Pancreas (tissue), 10 donors: ENCODE measurements around the gene LRP1B. TPM values are rescaled to one million over a fixed set of nuclear protein-coding genes. Genes with fewer than 3 reads are reported as not detected.
A peak's percentile ranks its signal among the peaks of the same experiment; 100 is the strongest.

Experiments
- ATAC-seq, 4 donors: fragments of 200-7000 bp; cut with Tn5 transposase; one replicate each; pipeline versions ENCODE4 v1.8.0 to v1.9.1; 2020; ENCODE audit warnings: mild to moderate bottlenecking in 4 of 4, moderate library complexity in 4 of 4
- DNase-seq, 6 donors: peaks; one replicate each; pipeline ENCODE4 v3.0.0-alpha.2; 2020
- FAIRE-seq: peaks from 2 replicates; lab custom pipeline; 2012; peaks lifted over from hg19 to GRCh38; lab: Jason Lieb, UNC
- H3K27ac ChIP-seq, 4 donors: fragments of 200-600 bp; sonication (generic); 1 replicate in 3 of 4; 2 replicates in 1 of 4; pipeline versions ENCODE4 v1.5.0 to v1.8.0; 2020
- H3K27me3 ChIP-seq, 4 donors: fragments of 200-600 bp; one replicate each; pipeline ENCODE4 v1.8.0; 2021
- H3K36me3 ChIP-seq, 3 donors: fragments of 200-600 bp; sonication (generic) in 1 of 3; one replicate each; pipeline versions ENCODE4 v1.5.0 to v1.8.0; 2020 to 2021
- H3K4me1 ChIP-seq, 3 donors: fragments of 200-600 bp; one replicate each; pipeline ENCODE4 v1.8.0; 2021
- H3K4me3 ChIP-seq, 4 donors: fragments of 200-600 bp; sonication (generic) in 2 of 4; one replicate each; pipeline versions ENCODE4 v1.5.0 to v1.8.0; 2020 to 2021
- H3K9me3 ChIP-seq, 4 donors: fragments of 200-600 bp; one replicate each; pipeline ENCODE4 v1.8.0; 2021
- CTCF ChIP-seq, 4 donors: fragments of 200-600 bp; sonication (generic) in 3 of 4; IDR thresholded peaks; one replicate each; pipeline versions ENCODE4 v1.5.0 to v1.8.0; 2021; ENCODE audit warnings: antibody characterized with exemption in 4 of 4
- WGBS, 2 donors: extraction: QIAGEN DNeasy Blood & Tissue Kit; methylation state at CpG; one replicate each; pipeline ENCODE4 v1.1.7; 2013; 5-methylcytosine and 5-hydroxymethylcytosine counted together
- intact Hi-C, 3 donors: fragments of 100-400 bp; cut with DNase I; formaldehyde crosslinking; loops; one replicate each; pipeline versions ENCODE4 v1.11.1 to v1.14.2; 2022
- polyA plus RNA-seq, 2 donors: library from polyadenylated mRNA; stranded (reverse); fragments of 200-250 nt; gene quantifications; one replicate each; pipeline ENCODE4 v1.2.3, GENCODE V29; 2013
- total RNA-seq, 6 donors: library from RNA; stranded (reverse); fragmentation: NEBNext Ultra II Directional in 4 of 6; extraction: Animal tissue kit (Norgen Biotek cat#: 25700) in 4 of 6; gene quantifications; one replicate each; pipeline versions ENCODE4 v1.2.1 to v1.2.4, GENCODE V29; 2021 to 2023
- donor health status: healthy with polysubstance abuse.
- donor health status: DM: no; HTN: no; CAD: no; lungs with moderate emphysema.
- donor health status: DM: no; HTN: no; CAD: no.
- donor health status: control.
- donor health status: control.
- donor health status: Bipolar disorder and iron deficiency.
- donor health status: DM: yes; HTN: yes; CAD: no.
- donor health status: DM: no; HTN: no; CAD: no.
- donor health status: DM: no; HTN: no; CAD: no.
- donor health status: DM: yes; HTN: yes; CAD: no.

The LRP1B gene
- total and polyA plus RNA-seq, 8 donors: 0.06 to 0.55 (median 0.25) TPM

GRCh38 chr2:141003967-141004657 is 1126.7 kb downstream of the LRP1B start:
- no peak for TF ChIP-seq CTCF (IDR thresholded peaks at IDR 0.05)
- WGBS, 2 donors: 66 to 75% methylated on average over 3 of the region's 3 CpGs
- peak in 2 of 4 donors; percentile 45 to 54 for ATAC-seq
- no peak for DNase-seq
- no peak overlapping the region for H3K27ac ChIP-seq
- H3K27me3 ChIP-seq: no peaks in the 10 kb centered on the region
- H3K4me3 ChIP-seq: no peak overlapping the region
- H3K36me3 ChIP-seq: no peaks in the 10 kb centered on the region
- H3K9me3 ChIP-seq: no peaks in the 10 kb centered on the region
- no peak for FAIRE-seq
- intact Hi-C loops: no loop called here
- H3K4me1 ChIP-seq: no peaks in the 10 kb centered on the region

GRCh38 chr2:141001750-141002149 is 1129.1 kb downstream of the LRP1B start:
- DNase-seq: no peak
- no peaks in the 10 kb centered on the region for H3K36me3 ChIP-seq
- H3K9me3 ChIP-seq: no peaks in the 10 kb centered on the region
- FAIRE-seq: no peak
- no peak overlapping the region for H3K4me3 ChIP-seq
- no peak overlapping the region for H3K27ac ChIP-seq
- H3K27me3 ChIP-seq: no peaks in the 10 kb centered on the region
- 49 to 70% methylated on average over 5 of the region's 5 CpGs for WGBS, 2 donors
- intact Hi-C loops: no loop called here
- no peak for TF ChIP-seq CTCF (IDR thresholded peaks at IDR 0.05)
- ATAC-seq: peak in 2 of 4 donors; percentile 53
- H3K4me1 ChIP-seq: no peaks in the 10 kb centered on the region

GRCh38 chr2:140998577-140998976 is 1132.2 kb downstream of the LRP1B start:
- Histone ChIP-seq H3K27me3 (no peaks in the 10 kb centered on the region), H3K27ac (no peak overlapping the region), H3K4me1 (no peaks in the 10 kb centered on the region), H3K36me3 (no peaks in the 10 kb centered on the region), H3K4me3 (no peak overlapping the region), H3K9me3 (no peaks in the 10 kb centered on the region)
- WGBS, 2 donors: 90% methylated on average over 1 of the region's 1 CpG
- FAIRE-seq: no peak
- TF ChIP-seq CTCF (IDR thresholded peaks at IDR 0.05): no peak
- intact Hi-C loops: no loop called here
- DNase-seq: no peak
- no peak for ATAC-seq

GRCh38 chr2:140998017-140998416 is 1132.8 kb downstream of the LRP1B start:
- Histone ChIP-seq H3K4me3 (no peak overlapping the region), H3K4me1 (no peaks in the 10 kb centered on the region), H3K9me3 (no peaks in the 10 kb centered on the region), H3K27me3 (no peaks in the 10 kb centered on the region), H3K27ac (no peak overlapping the region), H3K36me3 (no peaks in the 10 kb centered on the region)
- no peak for FAIRE-seq
- DNase-seq: no peak
- intact Hi-C loops: no loop called here
- no peak for TF ChIP-seq CTCF (IDR thresholded peaks at IDR 0.05)
- no peak for ATAC-seq

GRCh38 chr2:140994856-140995255 is 1136.0 kb downstream of the LRP1B start:
- H3K27me3 ChIP-seq: no peaks in the 10 kb centered on the region
- no peaks in the 10 kb centered on the region for H3K36me3 ChIP-seq
- no peak overlapping the region for H3K4me3 ChIP-seq
- H3K9me3 ChIP-seq: no peaks in the 10 kb centered on the region
- no peak overlapping the region for H3K27ac ChIP-seq
- ATAC-seq: no peak
- no peak for TF ChIP-seq CTCF (IDR thresholded peaks at IDR 0.05)
- FAIRE-seq: no peak
- H3K4me1 ChIP-seq: no peaks in the 10 kb centered on the region
- intact Hi-C loops: no loop called here
- no peak for DNase-seq
